COLO668 (cell line): Measurements from ENCODE around the gene GBF1.
"Not testable (repeated sequence)": the region's sequence is repeated elsewhere in the genome, so short reads cannot be mapped to it uniquely, and the experiment has no call there.

Experiments used
- DNase-seq: peaks from one replicate; lab custom pipeline; 2025; ENCODE audit not compliant: unreplicated experiment; lab: John Stamatoyannopoulos, UW

GBF1 gene, protein sequence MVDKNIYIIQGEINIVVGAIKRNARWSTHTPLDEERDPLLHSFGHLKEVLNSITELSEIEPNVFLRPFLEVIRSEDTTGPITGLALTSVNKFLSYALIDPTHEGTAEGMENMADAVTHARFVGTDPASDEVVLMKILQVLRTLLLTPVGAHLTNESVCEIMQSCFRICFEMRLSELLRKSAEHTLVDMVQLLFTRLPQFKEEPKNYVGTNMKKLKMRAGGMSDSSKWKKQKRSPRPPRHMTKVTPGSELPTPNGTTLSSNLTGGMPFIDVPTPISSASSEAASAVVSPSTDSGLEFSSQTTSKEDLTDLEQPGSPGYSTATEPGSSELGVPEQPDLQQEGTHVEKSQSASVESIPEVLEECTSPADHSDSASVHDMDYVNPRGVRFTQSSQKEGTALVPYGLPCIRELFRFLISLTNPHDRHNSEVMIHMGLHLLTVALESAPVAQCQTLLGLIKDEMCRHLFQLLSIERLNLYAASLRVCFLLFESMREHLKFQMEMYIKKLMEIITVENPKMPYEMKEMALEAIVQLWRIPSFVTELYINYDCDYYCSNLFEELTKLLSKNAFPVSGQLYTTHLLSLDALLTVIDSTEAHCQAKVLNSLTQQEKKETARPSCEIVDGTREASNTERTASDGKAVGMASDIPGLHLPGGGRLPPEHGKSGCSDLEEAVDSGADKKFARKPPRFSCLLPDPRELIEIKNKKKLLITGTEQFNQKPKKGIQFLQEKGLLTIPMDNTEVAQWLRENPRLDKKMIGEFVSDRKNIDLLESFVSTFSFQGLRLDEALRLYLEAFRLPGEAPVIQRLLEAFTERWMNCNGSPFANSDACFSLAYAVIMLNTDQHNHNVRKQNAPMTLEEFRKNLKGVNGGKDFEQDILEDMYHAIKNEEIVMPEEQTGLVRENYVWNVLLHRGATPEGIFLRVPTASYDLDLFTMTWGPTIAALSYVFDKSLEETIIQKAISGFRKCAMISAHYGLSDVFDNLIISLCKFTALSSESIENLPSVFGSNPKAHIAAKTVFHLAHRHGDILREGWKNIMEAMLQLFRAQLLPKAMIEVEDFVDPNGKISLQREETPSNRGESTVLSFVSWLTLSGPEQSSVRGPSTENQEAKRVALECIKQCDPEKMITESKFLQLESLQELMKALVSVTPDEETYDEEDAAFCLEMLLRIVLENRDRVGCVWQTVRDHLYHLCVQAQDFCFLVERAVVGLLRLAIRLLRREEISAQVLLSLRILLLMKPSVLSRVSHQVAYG (N-terminal part only)

GRCh38 chr10:102245082-102245931 lies at the start of gene GBF1:
GBF1 (plus strand) TSS chr10:102245532; CDS start chr10:102258939, 13,407 bp downstream.
- peak; percentile 92 for DNase-seq

DNA sequence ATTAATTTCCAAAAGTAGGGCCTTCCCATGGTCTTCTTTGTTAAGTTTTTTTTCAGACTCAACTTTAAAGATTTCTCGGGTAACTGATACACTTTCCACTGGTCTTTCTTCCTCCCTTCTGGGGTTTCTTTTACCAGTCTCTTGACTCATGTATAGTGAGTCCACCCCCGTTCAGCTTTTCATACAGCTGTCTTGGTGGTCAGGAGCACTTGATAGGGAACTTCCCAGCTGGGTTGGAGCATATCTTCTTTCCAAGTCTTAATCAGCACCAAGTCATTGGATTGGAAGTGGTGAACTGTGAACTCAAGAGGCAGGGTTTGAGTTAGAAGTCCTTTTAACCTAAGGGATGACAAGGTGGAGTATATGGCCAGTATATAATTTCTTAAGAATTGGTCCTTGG lies 48.4 kb upstream of the GBF1 start:
- DNase-seq, result no peak

GRCh38 chr10:102198027-102198426 lies 47.3 kb upstream of the GBF1 start:
- DNase-seq, result no peak

GRCh38 chr10:102200751-102201640 lies 44.3 kb upstream of the GBF1 start:
- no peak for DNase-seq

DNA sequence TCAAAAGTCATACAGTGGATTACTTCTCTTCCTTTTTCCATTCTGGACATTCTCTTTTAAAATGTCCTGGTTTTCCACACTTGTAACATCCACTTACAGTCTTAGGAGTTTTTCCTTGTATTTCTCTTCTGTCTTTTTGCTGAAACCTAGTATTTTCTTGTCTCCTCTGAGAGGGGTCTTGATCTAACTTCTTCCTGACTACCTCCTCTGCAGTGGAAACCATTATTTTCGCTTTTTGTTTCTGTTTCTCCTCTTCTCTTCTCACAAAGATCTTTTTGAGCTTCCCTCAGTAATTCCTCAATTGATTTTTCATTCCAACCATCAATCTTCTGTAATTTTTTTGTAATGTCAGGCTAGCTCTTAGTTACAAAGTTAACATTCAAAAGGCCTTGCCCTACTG lies 42.9 kb upstream of the GBF1 start:
- no peak for DNase-seq

- no peak for DNase-seq
Measured at GRCh38 chr10:102208311-102209035, 36.9 kb upstream of the GBF1 start.

DNA sequence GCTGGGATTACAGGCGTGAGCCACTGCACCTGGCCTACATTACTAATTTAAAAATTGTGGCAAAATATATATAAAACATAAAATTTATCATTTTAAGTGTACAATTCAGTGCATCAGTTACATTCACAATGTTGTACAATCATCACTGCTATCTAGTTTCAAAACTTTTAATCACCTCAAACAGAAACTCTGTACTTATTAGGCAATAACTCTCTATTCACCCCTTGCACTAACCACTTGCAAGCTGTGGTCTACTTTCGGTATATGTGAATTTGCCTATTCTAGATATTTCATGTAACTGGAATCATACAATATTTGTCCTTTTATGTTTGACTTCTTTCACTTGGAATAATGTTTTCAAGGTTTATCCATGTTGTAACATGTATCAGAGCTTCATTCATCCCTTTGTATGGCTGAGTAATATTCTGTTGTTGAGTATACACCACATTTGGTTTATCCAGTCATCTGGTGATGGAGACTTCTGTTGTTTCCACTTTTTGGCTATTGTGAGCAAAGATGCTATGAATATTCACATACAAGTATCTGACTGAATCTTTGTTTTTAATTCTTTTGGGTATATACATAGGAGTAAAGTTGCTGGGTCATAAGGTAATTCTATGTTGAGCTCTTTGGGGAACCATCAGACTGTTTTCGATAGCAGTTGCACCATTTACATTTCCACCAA lies 33.6 kb upstream of the GBF1 start:
- DNase-seq, result no peak

- not testable (repeated sequence) for DNase-seq
Measured at GRCh38 chr10:102213599-102213998, 31.7 kb upstream of the GBF1 start.

DNA sequence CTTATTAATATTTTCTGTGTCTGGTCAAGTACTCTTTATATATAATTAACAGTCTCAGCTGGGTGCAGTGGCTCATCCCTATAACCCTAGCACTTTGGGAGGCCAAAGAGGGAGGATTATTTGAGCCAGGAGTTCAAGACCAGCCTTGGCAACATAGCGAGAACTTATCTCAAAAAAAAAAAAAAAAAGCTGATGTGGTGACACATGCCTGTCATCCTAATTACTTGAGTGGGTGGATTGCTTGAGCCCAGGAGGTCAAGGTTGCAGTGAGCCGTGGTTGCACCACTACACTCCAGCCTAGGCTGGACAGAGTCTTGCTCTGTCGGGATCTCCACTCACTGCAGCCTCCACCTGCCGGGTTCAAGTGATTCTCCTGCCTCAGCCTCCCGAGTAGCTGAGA lies 26.0 kb upstream of the GBF1 start:
- DNase-seq, result no peak

DNA sequence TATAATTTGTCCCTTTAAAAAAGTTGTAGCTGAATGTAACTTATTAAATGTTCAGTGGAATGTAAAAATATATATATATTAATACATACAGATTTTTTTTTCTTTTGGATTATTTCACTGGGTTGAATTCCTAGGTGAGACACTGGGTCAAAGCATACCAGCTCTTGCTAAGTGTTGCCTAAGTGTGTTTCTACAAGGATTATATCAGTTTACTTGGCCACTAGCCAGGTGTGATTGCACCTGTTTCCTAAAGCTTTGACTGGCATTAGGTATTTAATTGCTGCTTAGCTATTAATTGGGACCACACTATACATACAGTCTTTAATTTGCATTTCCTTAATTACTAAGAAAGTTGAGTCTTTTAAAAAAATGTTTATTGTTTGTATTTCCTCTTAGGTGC lies 24.7 kb upstream of the GBF1 start:
- DNase-seq, result peak; percentile 8

DNA sequence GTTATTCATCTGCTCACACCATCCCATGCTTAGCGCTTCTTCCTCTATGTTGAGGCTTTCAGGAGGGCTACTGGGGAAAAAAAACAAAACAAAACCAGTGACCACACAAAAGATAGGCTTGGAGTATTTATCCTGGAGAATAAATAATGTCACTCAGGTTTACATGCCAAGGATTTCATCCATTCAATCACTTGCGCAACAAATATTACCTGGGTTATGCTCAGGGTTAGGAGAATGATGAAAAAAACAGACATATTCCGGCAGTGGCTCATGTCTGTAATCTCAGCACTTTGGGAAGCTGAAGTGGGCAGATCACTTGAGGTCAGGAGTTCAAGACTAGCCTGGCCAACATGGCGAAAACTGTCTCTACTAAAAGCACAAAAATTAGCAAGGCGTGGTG lies 22.5 kb upstream of the GBF1 start:
- DNase-seq, result no peak

DNA sequence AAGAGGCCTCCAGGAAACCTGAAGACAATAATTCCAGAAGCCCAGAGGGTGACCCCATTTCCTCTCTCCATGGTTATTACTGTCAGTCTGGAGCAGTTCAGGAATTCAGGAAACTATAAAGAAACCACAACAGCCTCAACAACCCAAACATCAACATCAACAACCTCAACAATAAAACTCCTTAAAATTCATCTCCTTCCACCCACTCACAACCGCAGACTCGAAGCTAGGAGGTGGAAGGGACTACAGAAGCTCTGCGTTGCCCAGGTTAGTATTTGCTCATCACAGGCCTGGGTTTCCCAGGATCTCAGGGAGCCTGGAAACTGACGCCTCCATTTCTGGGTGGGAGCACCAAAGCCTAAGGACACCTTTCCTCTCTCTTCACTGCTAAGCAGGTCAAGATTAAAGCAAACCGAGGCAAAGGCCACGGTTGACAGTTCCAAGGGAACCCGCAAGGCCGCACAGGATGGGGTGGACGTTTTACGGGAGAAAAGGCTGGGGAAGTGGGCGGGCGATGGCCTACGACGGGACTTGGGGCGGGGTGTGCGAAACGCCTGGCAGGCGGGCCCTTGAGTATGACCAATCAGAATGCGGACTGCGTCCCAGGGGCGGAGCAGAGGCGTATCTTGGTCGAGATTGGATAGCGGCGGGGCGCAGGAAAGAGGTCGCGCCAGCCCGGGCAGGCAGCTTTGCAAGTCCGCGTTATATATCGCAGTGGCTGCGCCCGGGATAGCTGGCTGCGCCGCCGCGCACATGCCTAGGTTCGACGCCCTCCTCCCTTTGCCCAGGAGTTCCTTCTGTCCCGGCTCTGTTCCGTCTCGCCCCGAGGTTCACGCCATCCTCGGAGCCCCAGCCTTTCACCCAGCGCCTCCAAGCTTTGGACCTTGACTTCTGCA lies 19.4 kb upstream of the GBF1 start, which contains the start of gene ELOVL3:
ELOVL3 (plus strand) TSS at position 654 of the 896 bp plus-strand sequence. CDS start 250 bp downstream, outside the sequence.
- peak; percentile 85 for DNase-seq

DNA sequence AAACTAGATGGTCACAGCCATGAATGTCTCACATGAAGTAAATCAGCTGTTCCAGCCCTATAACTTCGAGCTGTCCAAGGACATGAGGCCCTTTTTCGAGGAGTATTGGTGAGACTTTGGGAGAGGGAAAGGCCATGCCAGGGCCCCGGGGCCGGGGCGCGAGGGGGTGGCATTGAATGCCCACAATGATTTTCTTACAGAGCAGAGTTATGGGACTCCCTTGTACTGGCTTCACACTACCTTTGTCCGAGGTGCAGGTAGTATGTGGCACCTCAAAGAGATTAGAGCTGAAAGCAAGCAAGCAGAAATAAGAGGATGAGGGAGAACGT lies 18.8 kb upstream of the GBF1 start:
- DNase-seq, result no peak

DNA sequence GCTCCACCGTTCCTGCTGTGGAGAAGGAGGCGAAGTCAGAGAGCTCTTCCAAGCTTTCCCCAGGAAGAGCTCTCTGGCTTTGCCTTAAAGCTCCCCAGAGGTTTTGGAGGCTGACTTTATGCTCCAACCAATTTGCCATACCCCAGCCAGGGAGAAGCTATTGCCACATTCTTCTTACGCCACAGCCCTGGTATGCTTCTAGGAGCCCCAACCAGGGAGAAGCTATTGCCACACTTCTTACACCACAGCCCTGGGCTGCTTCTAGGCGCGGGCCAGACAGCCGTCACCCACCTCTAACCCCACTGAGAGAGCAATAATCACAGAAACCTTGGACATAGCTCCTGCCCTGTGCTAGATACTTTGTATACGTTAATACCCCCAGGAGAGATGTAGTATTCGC lies 18.3 kb upstream of the GBF1 start:
- DNase-seq, result no peak

DNA sequence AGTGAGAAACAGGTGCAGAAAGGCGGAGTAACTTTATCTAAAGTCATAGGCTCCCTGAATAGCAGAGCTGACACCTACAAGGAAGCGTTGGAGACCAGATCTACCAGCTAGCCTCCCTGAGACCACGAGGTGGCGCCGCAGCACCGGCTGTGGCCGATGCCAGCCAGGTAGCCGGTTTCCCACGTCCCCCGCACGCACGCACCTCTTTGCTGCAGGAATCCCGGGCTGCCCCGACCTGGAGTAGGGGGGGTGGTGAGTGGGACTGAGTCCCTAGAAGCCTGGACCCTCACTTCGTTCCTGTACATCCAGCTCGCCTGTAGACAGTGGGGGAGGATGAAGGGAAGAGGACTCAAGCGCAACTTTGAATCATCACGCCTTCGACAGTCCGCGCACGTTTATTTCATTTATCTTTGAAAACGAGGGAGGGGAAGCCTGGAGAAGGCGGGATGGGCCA lies 15.5 kb upstream of the GBF1 start:
- DNase-seq, result peak; percentile 82

DNA sequence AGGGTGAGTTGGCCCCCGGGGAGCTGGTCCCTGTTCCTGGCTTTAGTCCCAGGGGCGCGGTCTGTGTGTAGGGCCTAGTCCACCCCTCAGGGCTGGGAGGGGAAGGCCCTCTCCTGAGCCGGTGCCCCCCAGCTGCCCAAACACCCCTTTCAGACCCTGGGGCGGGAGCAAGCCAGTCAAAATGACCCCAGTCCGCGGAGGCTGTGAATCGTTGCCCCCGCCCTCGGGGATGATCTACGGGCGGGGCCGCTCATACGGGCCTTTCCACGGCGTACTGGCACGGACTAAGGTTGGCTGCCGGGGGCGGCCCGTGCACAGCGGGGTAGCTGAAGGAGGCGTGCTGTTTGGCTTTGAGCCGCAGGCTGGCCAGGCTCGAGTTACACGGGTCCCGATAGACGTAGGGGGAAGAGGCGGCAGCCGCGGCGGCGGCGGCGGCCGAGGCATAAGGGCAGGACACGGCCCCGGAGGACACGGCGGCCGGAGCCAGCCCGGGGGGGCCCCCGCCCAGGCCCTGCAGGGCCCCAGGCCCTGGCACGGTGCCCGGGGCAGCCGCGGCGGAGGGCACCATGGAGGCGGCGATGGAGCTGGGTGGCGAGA lies 15.0 kb upstream of the GBF1 start:
- peak; percentile 76 for DNase-seq
